K562 (cell line): ENCODE results near the gene FKBP2. TPM values are rescaled to one million over a fixed set of nuclear protein-coding genes. Genes with fewer than 3 reads are reported as not detected.

ENCODE experiments used
- ATAC-seq: fragments of 200-7000 bp; cut with Tn5 transposase; 3 replicates; pipeline ENCODE4 v1.9.1; 2020; ENCODE audit warnings: moderate library complexity
- BruUV-seq: library from RNA; stranded (reverse); fragments of 400-500 nt; replicated peaks from 2 replicates; lab custom pipeline; 2021; lab: Mats Ljungman, UMichigan
- CTCF ChIA-PET: fragments of 300-600 bp; formaldehyde crosslinking; extraction: SDS; loops from one replicate; lab custom pipeline; 2021; ENCODE audit warnings: low intra/inter-chr PET ratio; lab: Yijun Ruan, JAX
- POLR2A ChIA-PET: fragments of 300-600, 350-650 bp; sonication (Branson Sonifier 250); formaldehyde crosslinking; extraction: SDS; loops from one replicate; lab custom pipeline; 2021; ENCODE audit warnings: antibody characterized with exemption, inconsistent platforms; lab: Yijun Ruan, JAX
- DNase-seq, 4 experiments: peaks; one replicate each; pipeline versions ENCODE4 v3.0.0 to v3.0.0-alpha.2; 2011 to 2018; ENCODE audit warnings: low spot score in 3 of 4, mixed read lengths in 3 of 4; ENCODE audit errors: extremely low read depth in 1 of 4
- FAIRE-seq: peaks from 2 replicates; lab custom pipeline; 2011; peaks lifted over from hg19 to GRCh38; lab: Jason Lieb, UNC
- H2AFZ ChIP-seq: 2 replicates; pipeline ENCODE4 v1.6.0; 2011; ENCODE audit warnings: low read depth, low read length, control low read depth, inconsistent platforms
- H3K27ac ChIP-seq: fragments of 200-600 bp; 3 replicates; pipeline ENCODE4 v1.8.0; 2011; ENCODE audit warnings: low read depth, mild to moderate bottlenecking, control low read depth, inconsistent platforms, low read length, moderate library complexity, mixed read lengths; ENCODE audit errors: extremely low read depth
- H3K27me3 ChIP-seq, 2 experiments: fragments of 300-600 bp in 1 of 2; 2 replicates in 1 of 2; 3 replicates in 1 of 2; pipeline versions ENCODE4 v1.6.0 to v1.8.0; 2011; ENCODE audit warnings: inconsistent platforms in 2 of 2, low read length in 2 of 2, mild to moderate bottlenecking in 1 of 2, mixed read lengths in 1 of 2, moderate library complexity in 1 of 2; ENCODE audit not compliant: control insufficient read depth in 2 of 2, insufficient read depth in 2 of 2
- H3K36me3 ChIP-seq: fragments of 300-600 bp; 3 replicates; pipeline ENCODE4 v1.8.0; 2011; ENCODE audit warnings: mild to moderate bottlenecking, low read length, inconsistent platforms; ENCODE audit not compliant: control insufficient read depth, insufficient read depth
- H3K4me1 ChIP-seq, 2 experiments: fragments of 200-600 bp in 1 of 2; replicated peaks in 1 of 2; 2 replicates in 1 of 2; 3 replicates in 1 of 2; pipeline versions ENCODE4 v1.5.1 to v1.8.0; 2011; ENCODE audit warnings: inconsistent platforms in 2 of 2, low read length in 2 of 2, mild to moderate bottlenecking in 1 of 2, mixed read lengths in 1 of 2, moderate library complexity in 1 of 2; ENCODE audit not compliant: control insufficient read depth in 2 of 2, insufficient read depth in 2 of 2
- H3K4me2 ChIP-seq: 2 replicates; pipeline ENCODE4 v1.6.1; 2011; ENCODE audit warnings: low read length, control low read depth, inconsistent platforms, mixed read lengths; ENCODE audit not compliant: insufficient read depth
- H3K4me3 ChIP-seq: fragments of 200-600 bp; sonication (generic), shearing (Covaris generic); 2 replicates; pipeline ENCODE4 v1.5.1; 2016; ENCODE audit warnings: control low read depth, inconsistent platforms
- H3K79me2 ChIP-seq: fragments of 200-600 bp; 3 replicates; pipeline ENCODE4 v1.8.0; 2011; ENCODE audit warnings: low read length, inconsistent platforms; ENCODE audit not compliant: control insufficient read depth, insufficient read depth
- H3K9ac ChIP-seq, 2 experiments: 2 replicates each; pipeline versions ENCODE4 v1.6.0 to v1.6.1; 2011; ENCODE audit warnings: low read depth in 2 of 2, low read length in 2 of 2, control low read depth in 1 of 2, inconsistent platforms in 1 of 2, mild to moderate bottlenecking in 1 of 2, mixed read lengths in 1 of 2; ENCODE audit not compliant: insufficient read depth in 1 of 2
- H3K9me1 ChIP-seq: one replicate; pipeline ENCODE4 v1.6.0; 2011; ENCODE audit warnings: inconsistent platforms, mild to moderate bottlenecking, low read length, moderate library complexity; ENCODE audit not compliant: control insufficient read depth, insufficient read depth
- H3K9me3 ChIP-seq: replicated peaks from 2 replicates; pipeline ENCODE4 v1.5.1; 2011; ENCODE audit warnings: low read depth, low read length, inconsistent platforms; ENCODE audit not compliant: control insufficient read depth, insufficient read depth
- H4K20me1 ChIP-seq: replicated peaks from 2 replicates; pipeline ENCODE4 v1.6.1; 2011; ENCODE audit warnings: low read length, inconsistent platforms, mixed read lengths; ENCODE audit not compliant: control insufficient read depth, insufficient read depth
- ATF7 ChIP-seq: fragments of 450-650 bp; IDR thresholded peaks from 2 replicates; pipeline ENCODE4 v1.7.1; 2014; ENCODE audit warnings: mild to moderate bottlenecking, moderate library complexity
- CCAR2 ChIP-seq: fragments of 200-400 bp; formaldehyde crosslinking; IDR thresholded peaks from 2 replicates; pipeline ENCODE4 v1.6.1; 2017; ENCODE audit warnings: mild to moderate bottlenecking, low read depth, low read length
- HDAC3 ChIP-seq: fragments of 450-650 bp; IDR thresholded peaks from 2 replicates; pipeline ENCODE4 v1.6.1; 2018; ENCODE audit warnings: borderline replicate concordance, mild to moderate bottlenecking, moderate library complexity; ENCODE audit not compliant: partially characterized antibody
- HLTF ChIP-seq: fragments of 450-650 bp; IDR thresholded peaks from 2 replicates; pipeline ENCODE4 v1.6.1; 2016
- POLR2G ChIP-seq: fragments of 200-400 bp; formaldehyde crosslinking; IDR thresholded peaks from 2 replicates; pipeline ENCODE4 v1.6.1; 2017; ENCODE audit warnings: low read depth, mild to moderate bottlenecking, antibody characterized with exemption, low read length, moderate library complexity
- RBFOX2 ChIP-seq: fragments of 200-400 bp; formaldehyde crosslinking; IDR thresholded peaks from 2 replicates; pipeline ENCODE4 v1.6.1; 2017; ENCODE audit warnings: low read depth, mild to moderate bottlenecking, low read length, moderate library complexity
- SPI1 ChIP-seq: IDR thresholded peaks from 2 replicates; pipeline ENCODE4 v1.6.1; 2011; ENCODE audit warnings: low read depth, low read length, control low read depth, borderline replicate concordance
- XRCC3 ChIP-seq: fragments of 450-650 bp; IDR thresholded peaks from 2 replicates; pipeline ENCODE4 v1.6.1; 2017; ENCODE audit warnings: mild to moderate bottlenecking, moderate library complexity
- ZC3H8 ChIP-seq: fragments of 450-650 bp; IDR thresholded peaks from 2 replicates; pipeline ENCODE4 v1.6.1; 2017
- ZKSCAN1 ChIP-seq: fragments of 150-350 bp; IDR thresholded peaks from 2 replicates; pipeline ENCODE4 v1.6.1; 2016; ENCODE audit warnings: low read depth, low read length
- ZNF431 ChIP-seq: sonication (generic); formaldehyde crosslinking; IDR thresholded peaks from 2 replicates; pipeline ENCODE4 v1.8.0; 2022; ENCODE audit warnings: mild to moderate bottlenecking, missing genetic modification reagents
- ZSCAN29 ChIP-seq: fragments of 450-650 bp; IDR thresholded peaks from 2 replicates; pipeline ENCODE4 v1.6.1; 2017
- WGBS: fragments of 100-300 bp; shearing (Covaris generic); methylation state at CpG from one replicate; pipeline ENCODE4 v1.1.6; 2016; ENCODE audit warnings: low coverage, mixed read lengths; ENCODE audit not compliant: insufficient coverage; ENCODE audit errors: missing lambda C conversion rate; 5-methylcytosine and 5-hydroxymethylcytosine counted together
- in situ Hi-C: fragments of 300-500 bp; cut with MboI; formaldehyde crosslinking; loops from 4 replicates; pipeline ENCODE4 v1.15.0; 2018; ENCODE audit warnings: inconsistent platforms, mixed read lengths
- intact Hi-C: fragments of 100-400 bp; cut with micrococcal nuclease; formaldehyde crosslinking; loops from 2 replicates; pipeline ENCODE4 v1.14.2; 2022
- polyA plus RNA-seq, 8 experiments: library from polyadenylated mRNA; depleted of rRNA in 4 of 8; stranded (reverse) in 5 of 8; unstranded in 3 of 8; fragments of >200 nt; fragmentation: Nextera tagmentation in 2 of 8; fragmentation: Illumina TruSeq in 1 of 8; extraction: Ambion mirVana in 2 of 8; extraction: Trizol in 1 of 8; gene quantifications; 2 replicates each; pipeline versions ENCODE4 v1.2.1 to v1.2.3, GENCODE V29; 2011 to 2014; ENCODE audit warnings: inconsistent platforms in 1 of 8, missing spikeins in 1 of 8
- total RNA-seq, 7 experiments: library from RNA; depleted of rRNA in 6 of 7; stranded (reverse); fragments of >200 nt in 6 of 7; fragmentation: Illumina TruSeq in 2 of 7; extraction: Trizol in 2 of 7; gene quantifications; 2 replicates each; pipeline versions ENCODE4 v1.2.1 to v1.2.3, GENCODE V29; 2011 to 2021; ENCODE audit warnings: low replicate concordance in 1 of 7
- TF ChIP-seq, protein P1 (sequence below): fragments of 250-450 bp; sonication (Bioruptor Pico); IDR thresholded peaks from 2 replicates; pipeline ENCODE4 v1.8.0; 2022; ENCODE audit warnings: inconsistent platforms, mild to moderate bottlenecking, moderate library complexity, borderline replicate concordance
- TF ChIP-seq, protein P2 (sequence below): fragments of 200-800 bp; sonication (Bioruptor generic); IDR thresholded peaks from 2 replicates; pipeline ENCODE4 v1.6.1; 2017; ENCODE audit warnings: missing genetic modification characterization, missing compliant biosample characterization
- TF ChIP-seq, protein P3 (sequence below), 3 experiments: fragments of 200-800 bp in 1 of 3; fragments of 250-450 bp in 1 of 3; fragments of 450-650 bp in 1 of 3; sonication (Bioruptor Pico) in 1 of 3; sonication (Bioruptor generic) in 1 of 3; formaldehyde crosslinking in 1 of 3; IDR thresholded peaks; 2 replicates each; pipeline versions ENCODE4 v1.6.1 to v1.8.0; 2016 to 2022; ENCODE audit warnings: mild to moderate bottlenecking in 2 of 3, missing genetic modification characterization in 2 of 3, missing compliant biosample characterization in 1 of 3, moderate library complexity in 1 of 3
- TF ChIP-seq, protein P4 (sequence below): fragments of 250-450 bp; sonication (Bioruptor Pico); IDR thresholded peaks from 2 replicates; pipeline ENCODE4 v1.4.0; 2020

Gene FKBP2
- total and polyA plus RNA-seq, 9 of the 15 experiments (the other 6 are each of a cell fraction or from before 2014, with no cell fraction given) = 3.5 to 151 (median 58.1) TPM

DNA sequence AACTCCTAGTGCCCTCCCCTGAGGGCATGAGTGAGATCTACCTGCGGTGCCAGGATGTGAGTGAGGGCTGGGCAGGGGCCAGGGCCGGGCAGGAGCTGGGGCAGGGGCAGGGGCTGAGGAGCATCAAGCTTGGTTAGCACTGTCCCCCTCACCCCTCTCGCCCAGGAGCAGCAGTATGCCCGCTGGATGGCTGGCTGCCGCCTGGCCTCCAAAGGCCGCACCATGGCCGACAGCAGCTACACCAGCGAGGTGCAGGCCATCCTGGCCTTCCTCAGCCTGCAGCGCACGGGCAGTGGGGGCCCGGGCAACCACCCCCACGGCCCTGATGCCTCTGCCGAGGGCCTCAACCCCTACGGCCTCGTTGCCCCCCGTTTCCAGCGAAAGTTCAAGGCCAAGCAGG lies 20.6 kb upstream of the FKBP2 start:
- H4K20me1 ChIP-seq = no peaks in the 10 kb centered on the region
- no TSS peak for BruUV-seq
- intact Hi-C loops = no loop called here
- WGBS = 89% methylated on average over 14 of the region's 17 CpGs
- ChIA-PET CTCF (no interaction called here), POLR2A (interaction anchor here (7.0 kb wide), 1 partner anchor 13 kb away, joined by 57 read pairs; the partner anchor contains the start of gene FERMT3)
- H3K4me3 ChIP-seq = no peak overlapping the region
- H3K27me3 ChIP-seq = no peaks in the 10 kb centered on the region
- DNase-seq (no peak), ATAC-seq (no peak), FAIRE-seq (no peak)
- peaks cover 0 to 37% of the 10 kb centered on the region in 2 experiments; a peak in 3 of 5 replicates for H3K4me1 ChIP-seq
- no peaks in the 10 kb centered on the region for H3K9me3 ChIP-seq
- H3K27ac ChIP-seq = no peak overlapping the region
- peaks cover 5% of the 10 kb centered on the region for H3K9me1 ChIP-seq
- peaks cover 81% of the 10 kb centered on the region for H3K36me3 ChIP-seq
- peaks cover 5% of the 10 kb centered on the region for H3K79me2 ChIP-seq
- in situ Hi-C loops = no loop called here
- no peak overlapping the region for H3K4me2 ChIP-seq
- no peak overlapping the region for H3K9ac ChIP-seq
- no peak overlapping the region for H2AFZ ChIP-seq
- TF ChIP-seq, protein P1, sequence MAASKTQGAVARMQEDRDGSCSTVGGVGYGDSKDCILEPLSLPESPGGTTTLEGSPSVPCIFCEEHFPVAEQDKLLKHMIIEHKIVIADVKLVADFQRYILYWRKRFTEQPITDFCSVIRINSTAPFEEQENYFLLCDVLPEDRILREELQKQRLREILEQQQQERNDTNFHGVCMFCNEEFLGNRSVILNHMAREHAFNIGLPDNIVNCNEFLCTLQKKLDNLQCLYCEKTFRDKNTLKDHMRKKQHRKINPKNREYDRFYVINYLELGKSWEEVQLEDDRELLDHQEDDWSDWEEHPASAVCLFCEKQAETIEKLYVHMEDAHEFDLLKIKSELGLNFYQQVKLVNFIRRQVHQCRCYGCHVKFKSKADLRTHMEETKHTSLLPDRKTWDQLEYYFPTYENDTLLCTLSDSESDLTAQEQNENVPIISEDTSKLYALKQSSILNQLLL = no peak
- TF ChIP-seq, protein P2, sequence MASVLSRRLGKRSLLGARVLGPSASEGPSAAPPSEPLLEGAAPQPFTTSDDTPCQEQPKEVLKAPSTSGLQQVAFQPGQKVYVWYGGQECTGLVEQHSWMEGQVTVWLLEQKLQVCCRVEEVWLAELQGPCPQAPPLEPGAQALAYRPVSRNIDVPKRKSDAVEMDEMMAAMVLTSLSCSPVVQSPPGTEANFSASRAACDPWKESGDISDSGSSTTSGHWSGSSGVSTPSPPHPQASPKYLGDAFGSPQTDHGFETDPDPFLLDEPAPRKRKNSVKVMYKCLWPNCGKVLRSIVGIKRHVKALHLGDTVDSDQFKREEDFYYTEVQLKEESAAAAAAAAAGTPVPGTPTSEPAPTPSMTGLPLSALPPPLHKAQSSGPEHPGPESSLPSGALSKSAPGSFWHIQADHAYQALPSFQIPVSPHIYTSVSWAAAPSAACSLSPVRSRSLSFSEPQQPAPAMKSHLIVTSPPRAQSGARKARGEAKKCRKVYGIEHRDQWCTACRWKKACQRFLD (CRISPR knock-in tag) = no peak
- TF ChIP-seq HDAC3 (no peak), ZKSCAN1 (no peak), ZC3H8 (no peak), ATF7 (no peak), HLTF (no peak), POLR2G (peak; percentile 57; the same call in 1 of the 2 replicates), ZSCAN29 (no peak), ZNF431 (CRISPR knock-in tag) (no peak), SPI1 (no peak), CCAR2 (no peak), XRCC3 (no peak), RBFOX2 (peak; percentile 59)
- TF ChIP-seq, protein P3, sequence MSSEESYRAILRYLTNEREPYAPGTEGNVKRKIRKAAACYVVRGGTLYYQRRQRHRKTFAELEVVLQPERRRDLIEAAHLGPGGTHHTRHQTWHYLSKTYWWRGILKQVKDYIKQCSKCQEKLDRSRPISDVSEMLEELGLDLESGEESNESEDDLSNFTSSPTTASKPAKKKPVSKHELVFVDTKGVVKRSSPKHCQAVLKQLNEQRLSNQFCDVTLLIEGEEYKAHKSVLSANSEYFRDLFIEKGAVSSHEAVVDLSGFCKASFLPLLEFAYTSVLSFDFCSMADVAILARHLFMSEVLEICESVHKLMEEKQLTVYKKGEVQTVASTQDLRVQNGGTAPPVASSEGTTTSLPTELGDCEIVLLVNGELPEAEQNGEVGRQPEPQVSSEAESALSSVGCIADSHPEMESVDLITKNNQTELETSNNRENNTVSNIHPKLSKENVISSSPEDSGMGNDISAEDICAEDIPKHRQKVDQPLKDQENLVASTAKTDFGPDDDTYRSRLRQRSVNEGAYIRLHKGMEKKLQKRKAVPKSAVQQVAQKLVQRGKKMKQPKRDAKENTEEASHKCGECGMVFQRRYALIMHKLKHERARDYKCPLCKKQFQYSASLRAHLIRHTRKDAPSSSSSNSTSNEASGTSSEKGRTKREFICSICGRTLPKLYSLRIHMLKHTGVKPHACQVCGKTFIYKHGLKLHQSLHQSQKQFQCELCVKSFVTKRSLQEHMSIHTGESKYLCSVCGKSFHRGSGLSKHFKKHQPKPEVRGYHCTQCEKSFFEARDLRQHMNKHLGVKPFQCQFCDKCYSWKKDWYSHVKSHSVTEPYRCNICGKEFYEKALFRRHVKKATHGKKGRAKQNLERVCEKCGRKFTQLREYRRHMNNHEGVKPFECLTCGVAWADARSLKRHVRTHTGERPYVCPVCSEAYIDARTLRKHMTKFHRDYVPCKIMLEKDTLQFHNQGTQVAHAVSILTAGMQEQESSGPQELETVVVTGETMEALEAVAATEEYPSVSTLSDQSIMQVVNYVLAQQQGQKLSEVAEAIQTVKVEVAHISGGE (CRISPR knock-in tag; IDR thresholded peaks at IDR 0.05) = no peak
- TF ChIP-seq, protein P4, sequence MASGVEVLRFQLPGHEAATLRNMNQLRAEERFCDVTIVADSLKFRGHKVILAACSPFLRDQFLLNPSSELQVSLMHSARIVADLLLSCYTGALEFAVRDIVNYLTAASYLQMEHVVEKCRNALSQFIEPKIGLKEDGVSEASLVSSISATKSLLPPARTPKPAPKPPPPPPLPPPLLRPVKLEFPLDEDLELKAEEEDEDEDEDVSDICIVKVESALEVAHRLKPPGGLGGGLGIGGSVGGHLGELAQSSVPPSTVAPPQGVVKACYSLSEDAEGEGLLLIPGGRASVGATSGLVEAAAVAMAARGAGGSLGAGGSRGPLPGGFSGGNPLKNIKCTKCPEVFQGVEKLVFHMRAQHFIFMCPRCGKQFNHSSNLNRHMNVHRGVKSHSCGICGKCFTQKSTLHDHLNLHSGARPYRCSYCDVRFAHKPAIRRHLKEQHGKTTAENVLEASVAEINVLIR (CRISPR knock-in tag) = no peak
